H1 (cell line): ENCODE data around the gene TTPAL. TPM values are rescaled to one million over a fixed set of nuclear protein-coding genes. Genes with fewer than 3 reads are reported as not detected.

Experiments
- CTCF ChIA-PET: fragments of 300-600 bp; sonication (Branson Sonifier 250); formaldehyde crosslinking; loops from one replicate; lab custom pipeline; 2021; ENCODE audit not compliant: partially characterized antibody; lab: Charles Lee
- POLR2A ChIA-PET: fragments of 300-600 bp; sonication (Branson Sonifier 250); formaldehyde crosslinking; loops from one replicate; lab custom pipeline; 2021; ENCODE audit warnings: inconsistent platforms; ENCODE audit not compliant: partially characterized antibody; lab: Charles Lee
- DNase-seq, 2 experiments: peaks; one replicate each; pipeline versions ENCODE4 v3.0.0 to v3.0.0-alpha.2; 2010 to 2022; ENCODE audit warnings: low spot score in 2 of 2, low read depth in 1 of 2, mixed read lengths in 1 of 2
- FAIRE-seq: peaks from 2 replicates; lab custom pipeline; 2011; peaks lifted over from hg19 to GRCh38; lab: Jason Lieb, UNC
- H2AFZ ChIP-seq: 2 replicates; pipeline ENCODE4 v1.8.1; 2012; ENCODE audit warnings: low read length, inconsistent platforms
- H2AK5ac ChIP-seq: 2 replicates; pipeline ENCODE4 v1.6.1; 2013; ENCODE audit warnings: low read depth, low read length
- H2BK120ac ChIP-seq: replicated peaks from 2 replicates; pipeline ENCODE3; 2013; ENCODE audit warnings: low read depth, low read length, inconsistent platforms
- H2BK12ac ChIP-seq: 2 replicates; pipeline ENCODE4 v1.6.1; 2013; ENCODE audit warnings: low read depth, low read length
- H2BK15ac ChIP-seq: 2 replicates; pipeline ENCODE4 v1.6.1; 2013; ENCODE audit warnings: low read length
- H2BK20ac ChIP-seq: 2 replicates; pipeline ENCODE4 v1.6.1; 2013; ENCODE audit warnings: low read length
- H2BK5ac ChIP-seq: 2 replicates; pipeline ENCODE4 v1.6.1; 2013; ENCODE audit warnings: low read depth, low read length
- H3K14ac ChIP-seq: 2 replicates; pipeline ENCODE4 v1.6.1; 2013; ENCODE audit warnings: inconsistent platforms; ENCODE audit not compliant: insufficient read length
- H3K18ac ChIP-seq: 2 replicates; pipeline ENCODE4 v1.6.1; 2013; ENCODE audit warnings: low read length; ENCODE audit errors: extremely low read depth
- H3K23ac ChIP-seq: 2 replicates; pipeline ENCODE4 v1.6.1; 2013; ENCODE audit warnings: inconsistent platforms; ENCODE audit not compliant: insufficient read length
- H3K23me2 ChIP-seq: 2 replicates; pipeline ENCODE4 v1.6.1; 2013; ENCODE audit warnings: low read depth, low read length
- H3K27ac ChIP-seq: 2 replicates; pipeline ENCODE4 v1.6.1; 2011; ENCODE audit warnings: low read depth, low read length, inconsistent platforms
- H3K27me3 ChIP-seq, 4 experiments: replicated peaks in 1 of 4; 1 replicate in 1 of 4; 2 replicates in 3 of 4; pipeline versions ENCODE4 v1.6.1 to v1.8.1; 2011 to 2013; ENCODE audit warnings: low read length in 3 of 4, mild to moderate bottlenecking in 3 of 4, inconsistent platforms in 2 of 4, mixed read lengths in 2 of 4, moderate library complexity in 1 of 4; ENCODE audit not compliant: control insufficient read depth in 3 of 4, insufficient read depth in 3 of 4; ENCODE audit errors: extremely low read depth in 1 of 4
- H3K36me3 ChIP-seq, 4 experiments: 2 replicates each; pipeline versions ENCODE4 v1.6.1 to v1.8.1; 2011 to 2013; ENCODE audit warnings: mild to moderate bottlenecking in 4 of 4, low read length in 3 of 4, moderate library complexity in 2 of 4, control low read depth in 1 of 4, inconsistent platforms in 1 of 4; ENCODE audit not compliant: insufficient read depth in 4 of 4, control insufficient read depth in 2 of 4
- H3K4ac ChIP-seq: replicated peaks from 2 replicates; pipeline ENCODE3; 2013; ENCODE audit warnings: low read length, low read depth, mixed read lengths, inconsistent platforms; ENCODE audit not compliant: insufficient read length
- H3K4me1 ChIP-seq, 4 experiments: replicated peaks in 1 of 4; 1 replicate in 1 of 4; 2 replicates in 3 of 4; pipeline versions ENCODE4 v1.6.1 to v1.8.1; 2011 to 2013; ENCODE audit warnings: low read length in 3 of 4, inconsistent platforms in 2 of 4, mixed read lengths in 1 of 4; ENCODE audit not compliant: insufficient read depth in 4 of 4, control insufficient read depth in 3 of 4
- H3K4me2 ChIP-seq, 2 experiments: 2 replicates each; pipeline versions ENCODE4 v1.6.1 to v1.8.1; 2011 to 2013; ENCODE audit warnings: low read depth in 2 of 2, low read length in 2 of 2, control low read depth in 1 of 2, inconsistent platforms in 1 of 2, mild to moderate bottlenecking in 1 of 2; ENCODE audit not compliant: insufficient read depth in 1 of 2
- H3K4me3 ChIP-seq, 4 experiments: fragments of 200-600, 300-600 bp in 1 of 4; sonication (generic), shearing (Covaris generic), sonication (Bioruptor Twin) in 1 of 4; 2 replicates each; pipeline versions ENCODE4 v1.5.1 to v1.8.1; 2011 to 2016; ENCODE audit warnings: low read length in 4 of 4, low read depth in 3 of 4, control low read depth in 2 of 4, inconsistent platforms in 2 of 4, mild to moderate bottlenecking in 2 of 4, mixed read lengths in 1 of 4, moderate library complexity in 1 of 4; ENCODE audit not compliant: insufficient read depth in 2 of 4; ENCODE audit errors: extremely low read depth in 1 of 4
- H3K56ac ChIP-seq: replicated peaks from 2 replicates; pipeline ENCODE3; 2013; ENCODE audit warnings: low read depth, mild to moderate bottlenecking, mixed read lengths, low read length, inconsistent platforms; ENCODE audit not compliant: insufficient read length
- H3K79me1 ChIP-seq: 2 replicates; pipeline ENCODE4 v1.6.1; 2013; ENCODE audit warnings: low read depth, low read length, control low read depth
- H3K79me2 ChIP-seq, 2 experiments: 2 replicates each; pipeline versions ENCODE4 v1.6.1 to v1.8.1; 2012 to 2013; ENCODE audit warnings: low read length in 2 of 2, mild to moderate bottlenecking in 2 of 2, inconsistent platforms in 1 of 2; ENCODE audit not compliant: insufficient read depth in 2 of 2, control insufficient read depth in 1 of 2
- H3K9ac ChIP-seq, 4 experiments: replicated peaks in 1 of 4; 1 replicate in 1 of 4; 2 replicates in 3 of 4; pipeline versions ENCODE4 v1.6.1 to v1.8.1; 2011 to 2013; ENCODE audit warnings: low read depth in 3 of 4, low read length in 3 of 4, control low read depth in 2 of 4, mild to moderate bottlenecking in 2 of 4, moderate library complexity in 2 of 4, inconsistent platforms in 1 of 4; ENCODE audit errors: extremely low read depth in 1 of 4
- H3K9me3 ChIP-seq, 2 experiments: 2 replicates each; pipeline versions ENCODE4 v1.6.1 to v1.8.1; 2012 to 2013; ENCODE audit warnings: mild to moderate bottlenecking in 2 of 2, moderate library complexity in 2 of 2, control low read depth in 1 of 2, inconsistent platforms in 1 of 2, low read depth in 1 of 2, low read length in 1 of 2, mixed read lengths in 1 of 2; ENCODE audit not compliant: insufficient read depth in 2 of 2
- H4K20me1 ChIP-seq, 2 experiments: replicated peaks in 1 of 2; 2 replicates each; pipeline versions ENCODE3 to v1.8.1; 2011 to 2013; ENCODE audit warnings: inconsistent platforms in 2 of 2, low read length in 2 of 2, mild to moderate bottlenecking in 1 of 2; ENCODE audit not compliant: insufficient read depth in 2 of 2, control insufficient read depth in 1 of 2
- H4K5ac ChIP-seq: 2 replicates; pipeline ENCODE4 v1.6.1; 2013; ENCODE audit warnings: low read length, low read depth, mixed read lengths, inconsistent platforms; ENCODE audit not compliant: insufficient read length
- H4K8ac ChIP-seq: 2 replicates; pipeline ENCODE4 v1.8.0; 2013; ENCODE audit warnings: mild to moderate bottlenecking, moderate library complexity, low read length, inconsistent platforms; ENCODE audit not compliant: insufficient read depth; ENCODE audit errors: extremely low read depth
- H4K91ac ChIP-seq: replicated peaks from 2 replicates; pipeline ENCODE3; 2013; ENCODE audit warnings: low read length, mixed read lengths, inconsistent platforms; ENCODE audit not compliant: insufficient read length
- BACH1 ChIP-seq: IDR thresholded peaks from 2 replicates; pipeline ENCODE4 v1.6.1; 2012; ENCODE audit warnings: low read length, improper control_type of control experiment
- CEBPB ChIP-seq: IDR thresholded peaks from 2 replicates; pipeline ENCODE4 v1.6.1; 2012; ENCODE audit warnings: low read depth, low read length
- CHD1 ChIP-seq: IDR thresholded peaks from 2 replicates; pipeline ENCODE4 v1.6.1; 2012; ENCODE audit warnings: low read depth, low read length, improper control_type of control experiment
- EGR1 ChIP-seq: IDR thresholded peaks from 2 replicates; pipeline ENCODE4 v1.6.1; 2011; ENCODE audit warnings: low read depth, low read length, borderline replicate concordance
- EP300 ChIP-seq, 2 experiments: IDR thresholded peaks; 1 replicate in 1 of 2; 2 replicates in 1 of 2; pipeline ENCODE4 v1.6.1; 2011 to 2012; ENCODE audit warnings: low read depth in 2 of 2, low read length in 2 of 2, mild to moderate bottlenecking in 2 of 2, borderline replicate concordance in 1 of 2, inconsistent platforms in 1 of 2, moderate library complexity in 1 of 2
- HDAC6 ChIP-seq: IDR thresholded peaks from one replicate; pipeline ENCODE4 v1.7.1; 2012; ENCODE audit warnings: low read depth, mild to moderate bottlenecking, inconsistent platforms, low read length, moderate library complexity
- JUND ChIP-seq: IDR thresholded peaks from 2 replicates; pipeline ENCODE4 v1.6.1; 2011; ENCODE audit warnings: mild to moderate bottlenecking, improper control_type of control experiment, low read length
- KDM4A ChIP-seq: IDR thresholded peaks from one replicate; pipeline ENCODE4 v1.7.1; 2012; ENCODE audit warnings: low read depth, mild to moderate bottlenecking, moderate library complexity, low read length, inconsistent platforms; ENCODE audit not compliant: severe bottlenecking
- KDM5A ChIP-seq: fragments of 200-600 bp; IDR thresholded peaks from 2 replicates; pipeline ENCODE4 v1.7.1; 2012; ENCODE audit warnings: mild to moderate bottlenecking, low read length, inconsistent platforms, mixed read lengths
- NANOG ChIP-seq: IDR thresholded peaks from 2 replicates; pipeline ENCODE4 v1.6.1; 2011; ENCODE audit warnings: low read length, low read depth, mild to moderate bottlenecking, inconsistent platforms; ENCODE audit not compliant: insufficient read depth, poor library complexity, severe bottlenecking
- RNF2 ChIP-seq: fragments of 200-900, 300-1000 bp; sonication (generic); IDR thresholded peaks from 2 replicates; pipeline ENCODE4 v1.7.1; 2016; ENCODE audit warnings: borderline replicate concordance, low read depth, mild to moderate bottlenecking, antibody characterized with exemption, low read length; ENCODE audit not compliant: poor library complexity, severe bottlenecking; ENCODE audit errors: missing control alignments
- TAF1 ChIP-seq: IDR thresholded peaks from 2 replicates; pipeline ENCODE4 v1.6.1; 2011; ENCODE audit warnings: mild to moderate bottlenecking, low read depth, low read length
- WGBS, 2 experiments: shearing (Covaris generic) in 1 of 2; methylation state at CpG; one replicate each; pipeline versions ENCODE4 v1.1.6 to v1.1.7; 2013 to 2015; ENCODE audit warnings: low lambda C conversion rate in 2 of 2, mixed read lengths in 2 of 2, inconsistent platforms in 1 of 2, low coverage in 1 of 2, missing lambda C conversion rate in 1 of 2; ENCODE audit not compliant: insufficient replicate concordance in 2 of 2, insufficient coverage in 1 of 2, insufficient read length in 1 of 2; ENCODE audit errors: extremely low coverage in 1 of 2, missing lambda C conversion rate in 1 of 2; 5-methylcytosine and 5-hydroxymethylcytosine counted together
- polyA plus RNA-seq, 7 experiments: library from polyadenylated mRNA; depleted of rRNA in 3 of 7; stranded (reverse) in 5 of 7; unstranded in 2 of 7; fragments of >200 nt in 5 of 7; fragments of 200-250 nt in 2 of 7; gene quantifications; 1 replicate in 5 of 7; 2 replicates in 1 of 7; 4 replicates in 1 of 7; pipeline versions ENCODE4 v1.2.1 to v1.2.3, GENCODE V29; 2011 to 2013; ENCODE audit warnings: missing spikeins in 2 of 7, mixed read lengths in 2 of 7
- total RNA-seq: library from RNA; stranded (reverse); fragmentation: NEBNext Ultra II Directional; extraction: Animal tissue kit (Norgen Biotek cat#: 25700); gene quantifications from 2 replicates; pipeline ENCODE4 v1.2.1, GENCODE V29; 2021

TTPAL gene
- total and polyA plus RNA-seq, 2 of the 8 experiments (the other 6 are each of a cell fraction or from before 2014, with no cell fraction given), result 2.8 to 14.0 TPM

DNA sequence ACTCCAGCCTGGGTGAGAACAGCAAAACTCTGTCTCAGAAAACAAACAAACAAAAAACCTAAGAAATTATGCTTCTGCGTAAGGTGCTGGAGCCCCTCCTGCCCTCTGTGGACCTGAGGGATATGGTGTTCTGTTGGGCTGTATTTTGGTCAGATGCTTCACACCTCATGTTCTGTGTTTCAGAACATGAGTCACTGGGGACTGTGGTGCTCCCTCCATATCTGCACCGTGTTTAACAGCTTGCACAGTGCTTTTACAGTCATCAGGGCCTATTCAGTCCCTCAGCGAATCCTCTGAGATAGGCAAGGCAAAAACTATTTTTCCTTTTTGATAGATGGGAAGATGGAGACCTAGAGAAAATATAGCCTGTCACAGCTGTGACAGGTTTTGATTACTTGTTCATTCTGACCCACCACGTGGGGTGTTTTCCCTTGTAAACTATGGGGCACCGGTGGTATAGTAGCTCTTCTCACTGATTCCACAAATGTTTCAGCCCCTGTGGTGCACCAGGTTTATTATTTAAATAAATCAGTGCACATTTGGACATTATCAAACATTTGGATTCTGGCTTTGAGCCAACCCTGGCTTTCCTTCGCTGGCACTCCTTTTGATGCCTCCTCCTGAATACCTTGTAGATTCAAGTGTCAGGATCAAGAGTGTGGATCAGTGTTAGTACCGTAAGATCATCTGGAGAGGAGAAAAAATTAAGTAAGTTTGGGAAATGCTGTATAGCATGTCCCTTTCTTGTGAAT, 9.6 kb downstream of the TTPAL start:
- Histone ChIP-seq H3K9me3 (no peaks in the 10 kb centered on the region), H2BK20ac (no peak overlapping the region), H3K36me3 (peaks cover 7 to 34% (median 15%) of the 10 kb centered on the region in 4 experiments; a peak in 7 of 8 replicates), H3K4ac (no peak overlapping the region), H2BK12ac (no peak overlapping the region), H2AFZ (no peak overlapping the region), H3K79me2 (no peaks in the 10 kb centered on the region), H3K4me2 (no peak overlapping the region), H3K27me3 (no peaks in the 10 kb centered on the region), H3K14ac (no peak overlapping the region), H4K91ac (no peak overlapping the region), H2BK15ac (no peak overlapping the region), H3K27ac (no peak overlapping the region), H3K56ac (no peak overlapping the region), H2BK5ac (no peak overlapping the region), H3K23ac (no peak overlapping the region), H3K18ac (no peak overlapping the region), H2BK120ac (no peak overlapping the region), H3K4me3 (no peak overlapping the region), H3K79me1 (no peaks in the 10 kb centered on the region), H4K20me1 (peaks cover 1 to 2% of the 10 kb centered on the region in 2 experiments), H4K8ac (no peak overlapping the region), H4K5ac (no peak overlapping the region), H3K23me2 (no peaks in the 10 kb centered on the region), H2AK5ac (no peak overlapping the region), H3K4me1 (no peaks in the 10 kb centered on the region), H3K9ac (no peak overlapping the region)
- DNase-seq (no peak), FAIRE-seq (no peak)
- ChIA-PET POLR2A (no interaction called here), CTCF (interaction anchor here (1.2 to 1.3 kb wide), 2 partner anchors 18 to 141 kb away, joined by 3 read pairs; no protein-coding TSS in a partner anchor)
- 91% methylated on average over 7 of the region's 7 CpGs; no CpG with 5 or more reads in 1 of the 2 experiments for WGBS, 2 experiments
- TF ChIP-seq KDM5A (no peak), EGR1 (no peak), CEBPB (no peak), EP300 (IDR thresholded peaks at IDR 0.05; ENCODE audit: borderline replicate concordance in 1 of 2, low read depth in 2 of 2, low read length in 2 of 2) (no peak), KDM4A (no peak), NANOG (no peak), HDAC6 (no peak), JUND (no peak), CHD1 (no peak), RNF2 (no peak), BACH1 (no peak), TAF1 (no peak)
